Right lobe of liver (tissue), 4 donors: ENCODE measurements around the gene TNFSF13B.

Source experiments
- POLR2A ChIP-seq: fragments of 450-650 bp; IDR thresholded peaks from one replicate; pipeline ENCODE4 v1.6.1; 2017; ENCODE audit warnings: antibody characterized with exemption, mild to moderate bottlenecking
- TF ChIP-seq, protein P1 (sequence below), 4 donors: fragments of 200-600 bp in 3 of 4; fragments of 450-650 bp in 1 of 4; IDR thresholded peaks; one replicate each; pipeline versions ENCODE4 v1.5.1 to v1.8.0; 2016 to 2022; ENCODE audit warnings: antibody characterized with exemption in 4 of 4, mild to moderate bottlenecking in 2 of 4
- donor health status: DM: no; HTN: no; CAD: no.
- donor health status: DM: no; HTN: no; CAD: no.
- donor health status: DM: no; HTN: yes; CAD: no.

DNA sequence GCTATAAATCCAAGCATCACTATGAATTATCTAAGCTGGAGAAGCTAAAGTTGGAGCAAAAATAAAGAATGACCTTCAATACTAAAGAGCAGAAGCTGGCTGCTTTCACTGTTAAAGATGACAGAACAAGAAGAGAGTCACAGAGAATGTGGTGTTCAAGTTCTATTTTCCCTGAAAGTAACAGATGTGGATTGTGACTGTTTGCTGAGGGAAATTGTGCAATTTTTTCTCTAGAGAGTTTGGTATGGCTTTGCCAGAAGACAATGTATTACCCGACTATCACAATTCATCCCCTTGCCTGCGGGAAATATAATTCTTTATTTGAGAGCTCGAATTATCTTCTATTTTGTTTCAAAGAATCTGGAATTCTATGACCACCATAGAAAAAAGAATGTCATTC lies 83.1 kb downstream of the TNFSF13B start:
- TF ChIP-seq, protein P1, sequence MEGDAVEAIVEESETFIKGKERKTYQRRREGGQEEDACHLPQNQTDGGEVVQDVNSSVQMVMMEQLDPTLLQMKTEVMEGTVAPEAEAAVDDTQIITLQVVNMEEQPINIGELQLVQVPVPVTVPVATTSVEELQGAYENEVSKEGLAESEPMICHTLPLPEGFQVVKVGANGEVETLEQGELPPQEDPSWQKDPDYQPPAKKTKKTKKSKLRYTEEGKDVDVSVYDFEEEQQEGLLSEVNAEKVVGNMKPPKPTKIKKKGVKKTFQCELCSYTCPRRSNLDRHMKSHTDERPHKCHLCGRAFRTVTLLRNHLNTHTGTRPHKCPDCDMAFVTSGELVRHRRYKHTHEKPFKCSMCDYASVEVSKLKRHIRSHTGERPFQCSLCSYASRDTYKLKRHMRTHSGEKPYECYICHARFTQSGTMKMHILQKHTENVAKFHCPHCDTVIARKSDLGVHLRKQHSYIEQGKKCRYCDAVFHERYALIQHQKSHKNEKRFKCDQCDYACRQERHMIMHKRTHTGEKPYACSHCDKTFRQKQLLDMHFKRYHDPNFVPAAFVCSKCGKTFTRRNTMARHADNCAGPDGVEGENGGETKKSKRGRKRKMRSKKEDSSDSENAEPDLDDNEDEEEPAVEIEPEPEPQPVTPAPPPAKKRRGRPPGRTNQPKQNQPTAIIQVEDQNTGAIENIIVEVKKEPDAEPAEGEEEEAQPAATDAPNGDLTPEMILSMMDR (IDR thresholded peaks at IDR 0.05) = no peak
- no peak for TF ChIP-seq POLR2A
